HuH-7 (cell line): ENCODE measurements around the gene POLD2.

Source experiments
- DNase-seq: peaks from one replicate; pipeline ENCODE4 v3.0.0; 2011; ENCODE audit warnings: low spot score

The POLD2 gene

DNA sequence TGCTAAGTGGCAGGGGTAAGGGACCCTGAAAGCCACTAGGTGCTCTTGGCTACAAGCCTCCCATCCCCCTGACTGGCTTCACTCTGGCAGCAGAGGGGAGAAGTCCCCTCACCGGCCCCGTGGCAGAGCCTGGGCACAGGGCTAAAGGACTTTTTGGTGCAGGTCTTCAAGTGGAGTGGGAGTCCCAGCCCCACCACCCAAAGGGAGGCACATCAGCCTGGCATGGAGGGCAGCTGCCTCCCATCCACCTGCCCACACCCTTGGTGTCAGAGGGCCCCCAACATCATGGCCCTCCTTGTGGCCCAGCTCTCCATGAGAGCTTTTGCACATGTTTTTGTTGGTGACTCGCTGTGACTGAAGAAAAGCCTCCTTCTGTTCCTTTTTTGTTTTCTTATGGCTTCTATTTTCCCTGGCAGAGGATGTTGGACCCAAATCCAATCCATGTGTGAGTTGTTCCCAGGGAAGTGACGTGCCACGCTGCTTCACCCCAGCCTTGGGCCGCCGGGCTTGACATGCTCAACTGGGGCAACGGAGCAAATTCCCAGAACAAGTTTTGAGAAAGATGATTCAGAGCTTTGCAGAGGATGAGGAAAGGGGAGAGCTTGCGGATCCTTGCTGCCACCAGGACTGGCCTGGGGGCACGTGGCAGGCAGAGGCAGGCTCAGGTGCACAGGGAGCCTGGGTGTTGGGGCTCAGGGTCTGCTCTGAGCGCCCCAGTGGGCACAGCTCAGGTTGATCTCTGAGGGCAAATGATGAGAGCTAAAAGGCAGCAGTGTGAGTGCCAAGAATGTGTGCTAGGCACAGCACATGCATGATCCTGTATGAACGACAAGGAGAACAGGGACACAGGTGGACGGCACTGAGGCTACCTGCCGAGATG, 21.1 kb downstream of the POLD2 start:
- DNase-seq, result no peak

DNA sequence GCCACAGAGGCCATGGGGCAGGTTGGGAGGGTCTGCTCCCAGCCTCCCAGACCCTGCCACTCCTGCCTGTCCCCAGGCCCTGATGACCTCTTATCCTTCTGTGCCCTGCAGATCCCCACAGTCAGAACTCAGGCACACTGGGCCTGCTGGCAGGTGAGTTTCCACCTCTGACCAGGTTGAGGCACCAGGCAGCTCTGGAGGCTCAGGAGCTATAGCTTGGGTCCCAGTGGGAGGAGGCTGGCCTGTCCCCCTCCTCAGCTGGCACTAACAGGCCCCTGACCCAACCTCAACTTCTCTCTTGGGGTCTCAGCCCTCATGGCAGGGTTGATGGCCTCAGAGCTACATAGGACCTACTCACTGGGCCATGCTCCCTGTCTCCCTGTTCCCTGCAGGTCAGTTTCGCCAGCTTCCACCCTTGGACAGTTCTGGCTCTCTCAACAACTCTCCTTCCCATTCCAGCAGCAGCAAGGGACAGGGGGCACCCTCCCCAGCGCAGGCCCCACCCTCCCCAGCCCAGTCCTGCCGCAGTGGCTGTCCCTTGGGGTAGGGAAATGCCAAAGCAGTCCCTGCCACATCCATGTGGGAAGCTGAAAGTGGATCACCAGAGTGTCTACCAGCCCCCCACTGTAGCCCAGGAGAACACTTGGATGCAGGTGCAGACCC, 21.9 kb downstream of the POLD2 start:
- no peak for DNase-seq

DNA sequence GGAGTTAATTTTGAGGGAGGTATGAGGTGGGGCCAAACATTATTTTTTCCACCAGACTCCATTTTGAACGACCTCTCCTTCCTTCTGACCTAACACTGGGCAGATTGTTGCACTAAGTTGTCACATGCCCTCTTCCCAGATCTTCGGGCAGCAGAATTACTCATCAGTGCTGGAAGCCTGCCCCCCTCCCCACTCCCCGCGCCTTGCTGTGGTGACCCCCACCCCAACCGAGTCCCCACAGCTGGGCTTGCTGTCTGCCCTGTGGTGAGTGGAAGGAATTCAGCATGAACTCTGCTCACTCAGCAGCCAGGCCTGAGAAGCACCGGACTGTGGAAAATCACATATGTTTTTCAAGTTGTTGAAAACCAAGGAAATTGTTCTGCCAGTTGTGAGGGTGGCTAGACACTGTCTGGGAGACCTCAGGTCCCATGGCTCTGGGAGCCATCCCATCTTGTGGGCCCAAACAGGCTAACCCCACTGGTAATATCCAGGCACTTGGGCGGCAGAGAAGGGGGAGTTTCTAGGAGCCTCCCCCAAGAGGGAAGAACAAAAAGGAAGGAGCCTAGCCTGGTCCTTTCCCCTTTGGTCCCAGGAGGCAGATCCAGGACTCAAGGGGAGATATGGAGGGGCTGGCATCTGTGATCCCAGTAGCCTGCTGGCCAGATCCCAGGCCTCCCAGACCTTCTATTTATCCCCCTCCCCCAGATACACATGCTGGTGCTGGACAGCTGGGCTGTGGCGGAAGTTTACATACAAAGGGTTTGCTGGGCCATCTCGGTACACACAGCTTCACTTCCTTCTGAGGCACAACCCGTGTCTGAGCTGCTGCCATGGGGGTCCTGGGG, 22.7 kb downstream of the POLD2 start:
- DNase-seq, result no peak

DNA sequence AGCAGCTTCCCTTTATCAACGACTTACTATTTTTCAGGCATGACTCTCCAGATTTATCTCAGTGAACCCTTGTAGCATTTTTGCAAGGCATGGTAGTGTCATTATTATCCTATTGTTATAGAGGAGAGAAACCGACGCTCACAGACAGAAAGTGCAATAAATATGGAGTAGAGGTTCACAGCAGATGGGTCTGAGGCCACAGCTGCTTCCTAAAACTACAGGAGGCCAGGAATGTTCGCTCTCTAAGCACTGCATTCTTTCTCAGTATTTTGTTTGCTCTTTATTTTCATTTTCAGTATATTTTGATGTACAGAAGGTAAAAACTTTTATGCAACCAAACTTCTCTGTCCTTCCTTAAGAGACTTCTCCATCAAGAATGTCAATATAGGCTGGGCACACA, 23.7 kb downstream of the POLD2 start:
- no peak for DNase-seq

DNA sequence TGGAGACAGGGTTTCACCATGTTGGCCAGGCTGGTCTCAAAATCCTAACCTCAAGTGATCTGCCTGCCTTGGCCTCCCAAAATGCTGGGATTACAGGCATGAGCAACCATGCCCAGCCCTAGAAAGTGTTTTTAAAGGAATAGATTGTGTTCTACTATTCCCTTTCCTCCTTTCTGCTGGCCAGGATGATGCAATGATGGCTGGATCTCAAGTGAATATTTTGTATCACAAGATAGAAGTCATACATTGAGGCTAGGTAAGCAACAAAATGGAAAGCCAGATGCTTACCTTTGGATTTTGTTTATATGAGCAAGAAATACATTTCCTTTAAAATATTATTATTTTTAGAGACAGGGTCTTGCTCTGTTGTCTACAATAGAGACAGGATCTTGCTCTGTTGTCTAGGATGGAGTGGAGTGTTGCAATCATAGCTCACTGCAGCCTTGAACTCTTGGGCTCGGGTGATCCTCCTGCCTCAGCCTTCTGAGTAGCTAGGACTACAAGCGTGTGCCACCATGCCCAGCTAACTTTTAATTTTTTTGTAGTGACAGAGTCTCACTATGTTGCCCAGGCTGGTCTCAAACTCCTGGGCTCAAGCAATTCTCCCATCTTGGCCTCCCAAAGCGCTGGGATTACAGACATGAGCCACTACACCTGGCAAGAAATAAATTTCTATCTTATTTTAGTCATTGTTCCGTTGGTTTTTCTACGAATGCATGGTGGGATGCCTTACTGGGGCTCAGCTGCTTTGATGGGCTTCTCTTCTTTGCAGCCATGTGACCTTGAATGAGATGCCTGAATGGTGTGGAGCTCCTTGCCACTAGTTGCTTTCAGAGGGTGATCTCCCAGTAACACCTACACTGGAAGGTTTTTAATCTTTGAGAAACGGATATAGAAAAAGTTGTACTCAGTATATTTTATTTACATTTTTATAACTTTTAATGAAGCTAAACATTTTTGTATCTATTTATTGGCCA, 25.0 kb downstream of the POLD2 start:
- DNase-seq, result no peak

DNA sequence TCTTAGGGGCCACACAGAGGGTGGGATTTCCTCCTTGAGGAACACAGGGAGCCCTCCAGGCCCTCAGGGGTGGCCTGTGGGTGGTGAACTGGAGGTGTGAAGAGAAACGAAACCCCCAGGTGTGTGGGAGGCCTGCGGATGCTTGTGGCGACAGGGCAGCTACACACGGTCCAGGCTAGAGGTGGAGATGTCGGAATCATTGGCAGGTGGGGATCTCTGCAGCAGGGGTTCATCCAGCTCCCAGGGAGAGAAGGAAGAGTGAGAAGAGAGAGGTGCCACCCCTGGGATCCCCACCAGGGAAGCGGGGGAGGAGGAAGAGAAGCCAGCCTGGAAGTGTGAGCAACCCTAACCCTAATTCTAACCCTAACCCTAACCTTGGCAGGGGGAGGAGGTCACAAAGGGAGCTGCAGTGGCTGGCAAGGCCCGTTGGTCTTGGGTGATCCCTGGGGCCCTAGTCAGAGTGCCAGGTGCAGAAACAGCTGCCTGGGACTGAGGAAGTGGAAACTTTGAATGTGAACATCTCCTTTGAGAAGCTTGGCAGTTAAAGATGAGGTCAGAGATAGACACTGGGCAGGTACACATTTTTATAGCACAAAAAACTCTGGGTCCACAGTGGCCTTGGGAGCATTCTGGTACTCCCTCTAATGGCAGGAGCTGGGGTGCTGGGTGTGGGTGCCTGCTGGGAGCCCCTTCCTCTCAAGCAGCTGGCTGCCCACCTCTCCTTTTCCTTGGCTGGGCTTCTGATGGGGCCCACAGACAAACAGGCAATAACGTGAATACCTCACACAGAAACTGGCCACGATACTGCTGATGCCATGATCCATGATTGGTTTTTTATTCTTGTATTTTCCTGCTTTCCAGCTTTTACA, 26.1 kb downstream of the POLD2 start:
- DNase-seq, result no peak

DNA sequence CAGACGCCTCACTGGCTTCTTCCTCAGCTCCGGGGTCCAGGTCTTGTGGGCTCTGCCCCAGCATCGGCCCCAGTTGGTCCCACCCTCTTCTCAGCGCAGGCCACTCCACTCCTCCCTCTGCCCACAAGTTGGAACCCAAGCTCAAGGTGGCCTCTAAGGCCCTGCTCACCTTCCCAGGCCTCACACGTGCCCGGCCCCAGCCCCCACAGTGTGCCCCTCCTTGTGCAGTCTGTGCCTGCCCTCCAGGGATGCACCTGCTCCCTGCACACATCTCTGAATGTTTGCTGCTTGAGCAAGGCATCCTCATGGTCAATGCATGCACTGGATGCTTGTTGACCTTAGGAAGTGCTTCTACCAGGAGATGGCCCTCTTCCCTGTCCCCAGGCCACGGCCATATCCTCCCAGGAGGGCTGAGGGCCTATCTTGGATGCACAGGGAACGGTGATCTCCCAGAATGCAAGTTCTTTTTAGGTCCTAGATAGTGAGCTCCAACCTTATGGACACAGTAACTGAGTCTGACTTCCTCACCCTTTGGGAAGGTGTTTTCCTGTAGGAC, 26.9 kb downstream of the POLD2 start:
- no peak for DNase-seq

DNA sequence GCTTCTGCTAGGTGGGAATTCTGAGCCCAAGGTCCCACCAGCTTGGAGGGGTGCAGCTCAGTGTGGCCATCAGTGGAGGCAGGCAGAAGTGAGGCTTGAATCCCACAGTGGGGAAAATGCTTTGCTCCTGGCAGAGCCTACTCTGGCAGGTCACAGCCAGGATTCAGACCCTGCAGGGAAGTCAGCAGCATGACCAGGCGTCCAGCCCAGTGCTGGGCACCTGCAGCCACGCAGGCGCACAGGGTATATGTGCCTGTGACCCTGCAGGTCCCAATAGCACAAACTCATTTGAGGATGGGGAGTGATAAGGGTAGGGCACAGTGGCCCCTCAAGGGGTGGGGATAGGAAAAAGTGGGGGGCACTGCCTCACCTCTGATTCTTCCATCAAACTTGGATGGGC, 27.6 kb downstream of the POLD2 start:
- DNase-seq, result no peak

DNA sequence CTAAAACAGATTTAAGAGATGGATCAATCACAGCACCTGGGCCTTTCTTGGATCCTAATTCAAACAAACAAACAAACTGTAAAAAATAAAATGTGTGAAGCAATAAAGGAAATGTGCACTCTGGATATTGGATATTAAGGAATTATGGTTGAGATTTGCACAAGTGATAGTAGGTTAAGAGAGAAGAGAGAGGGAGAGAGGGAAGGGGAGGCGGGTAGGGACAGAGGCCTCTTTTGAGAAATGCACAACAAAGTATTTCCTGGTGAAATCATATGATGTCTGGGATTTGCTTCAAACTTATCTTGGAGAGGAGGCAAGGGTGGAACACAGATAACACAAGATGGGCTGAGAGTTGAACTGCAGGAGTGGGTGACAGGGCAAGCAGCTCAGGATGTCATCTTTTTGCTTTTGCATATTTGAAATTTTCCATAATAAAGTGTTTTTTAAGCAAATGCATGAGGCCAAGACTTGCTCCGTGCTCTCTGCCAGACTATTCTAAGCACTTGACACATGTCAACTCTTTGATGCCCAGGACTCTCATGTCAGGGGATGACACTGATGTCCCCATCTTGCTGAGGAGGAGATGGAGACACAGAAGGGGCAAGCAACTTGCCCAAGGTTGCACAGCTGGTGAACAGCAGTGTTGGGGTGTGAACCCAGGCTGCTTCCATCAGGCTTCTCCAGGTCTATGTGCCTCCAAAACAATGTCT, 28.3 kb downstream of the POLD2 start:
- no peak for DNase-seq

DNA sequence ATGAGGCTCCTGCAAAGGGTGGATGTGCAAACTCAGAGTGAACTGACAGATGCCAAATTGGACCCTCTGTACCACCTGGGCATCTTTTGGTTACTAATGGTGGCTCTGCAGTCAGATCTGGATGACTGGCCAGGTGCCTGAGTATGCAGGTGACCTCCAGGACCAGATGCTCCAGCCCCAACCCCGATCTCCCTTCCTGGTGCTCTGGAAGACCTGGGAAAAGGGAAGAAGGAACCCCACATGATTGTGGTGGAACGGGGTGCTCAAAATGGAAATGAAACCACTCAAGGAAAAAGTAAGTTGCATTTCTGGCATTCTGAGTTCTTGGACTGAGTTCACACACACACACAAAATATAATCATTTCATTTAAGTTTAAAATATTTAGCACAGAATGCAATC, 29.0 kb downstream of the POLD2 start:
- DNase-seq, result no peak

DNA sequence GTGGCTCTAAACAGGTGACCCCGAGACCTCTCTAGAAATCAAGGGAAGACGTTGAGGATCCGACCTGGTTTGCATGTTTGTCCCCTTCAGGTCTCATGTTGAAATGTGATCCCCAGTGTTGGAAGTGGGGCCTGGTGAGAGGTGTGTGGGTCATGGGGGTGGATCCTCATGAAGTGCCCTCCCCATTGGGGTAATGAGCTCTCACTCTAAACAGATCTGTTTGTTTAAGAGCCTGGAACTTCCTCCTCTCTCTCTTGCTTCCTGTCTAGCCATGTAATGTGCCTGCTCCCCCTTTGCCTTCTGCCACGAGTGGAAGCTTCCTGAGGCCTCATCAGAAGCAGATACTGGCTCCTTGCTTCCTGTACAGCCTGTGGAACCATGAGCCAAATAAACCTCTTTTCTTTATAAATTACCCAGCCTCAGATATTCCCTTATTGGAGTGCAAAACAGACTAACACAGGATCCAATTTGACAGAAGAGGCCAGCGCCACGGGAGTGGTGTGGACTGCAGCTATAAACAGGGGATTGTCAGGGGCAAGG, 30.2 kb downstream of the POLD2 start:
- no peak for DNase-seq

DNA sequence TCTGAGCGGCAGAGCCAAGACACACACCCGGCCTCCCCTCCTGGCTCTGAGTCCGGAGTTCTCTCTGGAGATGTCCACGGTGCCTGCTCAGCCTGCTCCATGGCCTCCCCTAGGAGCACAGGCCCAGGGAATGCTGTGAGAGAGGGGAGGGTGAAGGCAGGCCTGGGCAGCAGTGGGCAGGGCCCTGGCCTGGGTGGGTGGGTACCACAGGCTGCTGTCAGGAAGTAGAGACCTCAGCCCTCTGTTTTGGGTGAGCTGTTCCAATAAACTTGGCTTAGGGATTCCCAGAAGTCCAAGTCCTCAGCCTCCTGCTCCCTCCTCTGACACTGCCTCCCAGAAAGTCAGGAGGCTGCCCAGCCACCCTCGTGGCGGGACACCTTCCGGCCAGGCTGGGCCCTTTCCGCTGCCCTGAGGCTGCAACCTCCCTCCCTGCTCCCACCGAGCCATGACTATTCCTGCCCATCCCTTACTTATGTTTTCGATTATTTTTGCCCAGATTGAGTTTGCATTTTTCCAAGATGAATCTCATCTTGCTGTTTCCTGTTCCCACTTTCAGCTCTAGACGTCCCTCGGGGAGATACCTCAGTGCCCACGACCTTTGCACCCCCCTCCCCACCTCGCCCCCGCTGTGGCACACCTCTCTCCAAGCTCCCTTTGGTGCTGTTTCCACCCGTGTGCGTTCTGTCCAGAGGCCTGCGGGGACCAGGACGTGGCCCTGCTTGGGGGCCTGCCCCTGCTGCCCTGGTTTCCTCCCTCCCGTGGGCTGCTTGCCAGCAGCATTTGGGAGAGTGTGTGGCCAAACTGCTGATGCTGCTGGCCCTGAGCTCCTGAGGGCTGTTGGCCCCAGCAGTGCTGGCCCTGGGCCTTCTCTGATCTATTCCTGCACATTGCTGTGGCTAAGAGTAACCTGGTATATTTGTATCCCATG, 35.2 kb downstream of the POLD2 start:
- DNase-seq, result no peak

DNA sequence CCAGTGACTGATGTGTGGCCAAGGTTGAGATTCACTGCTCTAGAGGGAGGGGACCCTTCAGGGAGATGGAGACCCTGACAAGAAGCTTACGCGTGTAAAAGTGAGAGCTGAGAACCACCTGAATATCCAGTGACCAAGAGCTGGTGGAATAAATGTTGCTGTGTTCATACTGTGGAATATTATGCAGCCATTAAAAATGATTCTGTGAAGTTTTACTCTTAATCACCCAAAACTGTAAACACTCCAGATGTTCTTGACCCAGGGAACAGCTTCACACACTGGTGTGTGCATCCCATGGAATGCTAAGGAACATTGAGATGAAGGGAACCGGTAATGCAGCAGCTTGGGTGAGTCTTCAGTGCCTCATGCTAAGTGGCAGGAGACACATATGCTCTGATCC, 36.7 kb downstream of the POLD2 start:
- no peak for DNase-seq

DNA sequence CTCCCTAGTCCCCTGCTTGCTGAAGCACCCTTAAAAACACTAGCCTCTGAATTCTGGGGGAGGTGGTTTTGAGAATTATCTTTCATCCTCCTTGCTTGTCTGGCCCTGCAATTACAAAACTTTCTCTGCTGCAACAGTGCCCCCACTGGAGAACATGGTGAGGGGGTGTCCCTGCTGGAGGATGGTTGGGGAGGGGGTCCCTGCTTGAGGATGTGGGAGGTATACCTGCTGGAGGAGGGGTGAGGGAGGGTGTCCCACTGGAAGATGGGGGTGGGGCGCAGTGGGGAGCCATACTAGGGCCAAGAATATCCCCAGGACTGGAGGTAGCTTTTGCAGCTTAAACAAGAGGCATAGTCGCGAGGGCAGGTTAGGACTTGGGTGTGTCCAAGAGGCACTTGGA, 37.8 kb downstream of the POLD2 start:
- no peak for DNase-seq

DNA sequence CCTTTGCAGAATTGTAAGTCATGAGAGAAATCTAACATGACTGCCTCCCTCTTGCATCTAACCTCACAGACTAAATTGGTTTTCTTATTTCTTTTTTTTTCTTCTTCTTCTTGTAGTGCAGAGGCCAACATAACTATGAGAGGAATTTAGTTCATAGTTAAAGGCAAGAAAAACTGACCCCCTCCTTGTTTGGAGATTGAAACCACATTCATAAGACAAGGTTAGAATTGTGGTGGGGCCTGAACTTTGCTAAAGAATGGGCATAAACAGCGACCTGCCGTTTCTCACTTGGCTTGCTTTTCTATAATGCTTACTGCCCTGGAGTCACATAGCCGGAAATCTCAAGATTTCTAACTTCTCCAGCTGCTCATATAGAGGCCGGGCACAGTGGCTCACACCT, 38.6 kb downstream of the POLD2 start:
- no peak for DNase-seq

DNA sequence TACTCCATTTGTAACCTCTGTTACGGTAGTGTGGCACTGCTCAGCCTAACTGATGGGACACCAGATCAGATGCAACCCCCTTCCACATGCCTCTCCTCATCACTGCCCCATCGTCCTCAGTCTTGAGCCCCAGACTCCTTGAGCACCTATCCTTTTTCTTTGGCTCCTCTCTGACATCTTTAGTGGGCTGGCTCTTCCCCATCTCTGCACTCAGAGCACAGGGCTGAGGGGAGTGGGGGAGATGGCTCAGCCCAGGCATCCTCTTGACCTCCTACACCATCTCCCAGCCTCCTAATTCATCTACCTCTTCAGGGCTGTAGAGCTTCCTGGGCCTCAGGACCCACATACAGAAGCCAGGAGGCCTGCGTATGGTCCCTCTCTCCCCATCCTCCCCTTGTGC, 39.6 kb downstream of the POLD2 start:
- DNase-seq, result no peak

DNA sequence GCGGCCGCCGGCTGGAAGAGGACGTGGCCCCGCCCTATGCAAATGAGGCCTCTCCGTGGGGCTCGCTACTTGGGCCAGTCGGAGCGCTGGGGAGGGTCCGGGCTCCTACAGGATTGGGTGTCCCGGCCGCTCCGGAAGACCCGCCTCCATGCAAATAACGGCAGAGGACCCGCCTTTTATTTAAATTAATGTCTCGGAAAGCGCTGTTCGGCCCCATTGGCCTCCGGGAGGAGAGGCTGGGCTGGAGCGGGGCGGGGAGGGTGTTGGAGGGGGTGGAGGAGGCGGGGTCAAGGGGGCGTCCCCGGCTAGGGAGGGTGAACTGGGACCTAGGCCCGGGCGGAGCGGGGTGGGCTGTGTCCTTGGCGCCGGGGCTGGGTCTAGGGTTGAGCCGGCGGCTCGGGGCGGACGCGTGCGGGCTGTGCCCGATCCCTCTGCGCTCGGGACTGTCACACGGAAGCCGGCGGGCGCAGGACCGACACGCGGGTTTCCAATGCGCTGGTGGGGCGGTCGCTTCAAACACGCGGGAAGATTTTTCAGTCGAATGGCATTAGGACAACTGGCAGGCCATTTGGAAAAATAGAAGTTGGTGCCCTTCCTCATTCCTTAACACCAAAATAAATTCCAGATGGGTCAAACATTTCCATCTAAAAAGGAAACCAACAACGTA, 40.7 kb downstream of the POLD2 start:
- DNase-seq, result peak; percentile 99
